ENCODE results near the gene SULT4A1. TPM values are rescaled to one million over a fixed set of nuclear protein-coding genes. Genes with fewer than 3 reads are reported as not detected.

Gene SULT4A1
- total RNA-seq, 1 experiment from 2014 or later: 8.4 TPM

DNA sequence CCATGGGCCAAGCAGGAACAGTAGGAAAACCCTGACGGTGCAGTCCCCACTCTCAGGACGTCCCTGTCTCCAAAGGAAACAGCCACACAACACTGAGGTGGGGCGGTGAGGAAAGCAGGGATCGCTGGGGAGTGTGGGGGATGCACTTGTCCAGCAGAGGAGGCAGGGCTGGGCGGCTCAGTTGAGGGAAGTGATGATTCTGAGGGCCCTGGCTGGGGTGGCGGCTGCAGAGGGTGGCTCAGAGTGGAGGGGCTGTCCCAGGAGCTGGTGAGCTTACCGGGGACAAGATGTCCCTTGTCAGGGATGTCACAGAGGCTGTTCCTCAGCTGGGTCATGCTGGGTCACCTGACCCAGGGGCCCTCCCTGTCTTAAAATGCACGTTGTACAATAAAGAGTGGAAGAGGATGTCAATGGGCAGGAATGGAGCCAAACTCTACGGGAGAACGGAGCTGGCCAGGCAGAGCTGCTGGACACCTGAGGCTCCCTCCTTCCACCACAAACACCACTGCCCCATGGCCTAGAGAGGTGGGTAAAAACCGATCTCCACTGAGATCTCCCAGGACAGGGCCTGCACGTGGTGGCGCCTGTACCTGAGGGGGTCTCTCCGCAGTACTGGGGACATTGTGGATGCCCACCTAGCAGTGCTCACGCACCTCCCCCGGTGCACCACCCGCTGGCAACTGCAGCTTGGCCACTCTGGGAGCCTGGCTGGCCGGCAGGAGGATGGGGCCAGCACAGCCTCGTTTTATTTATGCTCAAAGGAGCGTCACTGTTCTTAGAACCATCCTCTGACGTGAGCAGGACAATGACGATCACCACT, 40.5 kb downstream of the SULT4A1 start (continued):
- TF ChIP-seq ZNF274 (IDR thresholded peaks at IDR 0.05; ENCODE audit: low read depth, low read length) (no peak), ELF1 (IDR thresholded peaks at IDR 0.05; ENCODE audit: borderline replicate concordance, low read depth) (no peak), FOSL1 (IDR thresholded peaks at IDR 0.05; ENCODE audit: low read depth) (no peak)

DNA sequence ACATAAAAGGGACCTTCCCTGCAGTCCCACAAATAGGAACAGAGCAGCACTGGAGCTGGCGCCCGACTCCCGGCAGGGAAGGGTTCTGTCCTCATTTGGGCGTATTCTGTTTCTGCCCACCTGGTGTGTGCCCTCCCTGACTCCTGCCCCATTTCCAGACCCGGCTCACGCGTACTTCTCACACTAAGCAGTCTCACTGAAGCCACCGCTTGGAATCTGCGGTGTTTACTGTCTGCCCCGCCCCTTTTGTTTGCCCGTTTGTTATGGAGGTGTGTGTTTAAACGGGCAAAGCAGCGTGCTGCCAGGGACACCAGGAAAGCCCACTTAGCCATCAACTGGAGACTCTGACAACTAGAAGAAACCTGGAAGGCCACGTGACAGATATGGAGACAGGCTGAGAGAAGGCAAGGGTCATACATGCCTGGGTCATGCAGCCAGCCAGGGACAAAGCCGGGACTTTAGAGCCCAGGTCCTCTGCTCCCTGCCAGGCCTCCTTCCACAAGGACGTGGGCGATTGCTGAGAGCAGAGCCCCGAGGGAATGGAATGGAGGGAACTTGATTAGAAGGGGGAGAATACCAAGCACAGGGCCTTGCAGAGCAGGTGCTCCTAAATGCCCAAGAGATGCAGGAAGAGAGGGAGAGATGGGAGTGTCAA, 41.5 kb downstream of the SULT4A1 start:
- no peaks in the 10 kb centered on the region for H4K20me1 ChIP-seq (ENCODE audit: insufficient read depth)
- no peaks in the 10 kb centered on the region for H3K4me1 ChIP-seq (ENCODE audit: control insufficient read depth in 1 of 2, insufficient read depth in 2 of 2, low read length in 2 of 2)
- H2AFZ ChIP-seq (ENCODE audit: low read depth, low read length, poor library complexity, severe bottlenecking): no peak overlapping the region
- H3K79me2 ChIP-seq (ENCODE audit: insufficient read depth, low read length): no peaks in the 10 kb centered on the region
- no peak overlapping the region for H3K4me3 ChIP-seq (replicated peaks in 1 of 2; ENCODE audit: low read depth in 1 of 2, low read length in 2 of 2)
- ATAC-seq (no peak), DNase-seq (ENCODE audit: low read depth, low spot score) (no peak)
- ChIA-PET CTCF (no interaction called here), POLR2A (no interaction called here), RAD21 (ENCODE audit: low non-redundant PET in 1 of 2, low total read pairs in 2 of 2, uncharacterized antibody in 2 of 2, unreplicated experiment in 2 of 2) (no interaction called here)
- H3K27ac ChIP-seq (ENCODE audit: low read depth, low read length): no peak overlapping the region
- TF ChIP-seq SRF (IDR thresholded peaks at IDR 0.05; ENCODE audit: low read depth) (no peak), ZNF274 (IDR thresholded peaks at IDR 0.05; ENCODE audit: low read depth, low read length) (no peak), YY1 (IDR thresholded peaks at IDR 0.05; ENCODE audit: extremely low read depth, insufficient replicate concordance, low read depth, low read length) (no peak), CEBPB (IDR thresholded peaks at IDR 0.05; ENCODE audit: low read depth) (no peak), TCF7L2 (IDR thresholded peaks at IDR 0.05; ENCODE audit: borderline replicate concordance, extremely low read depth, insufficient read depth, insufficient read length) (no peak), JUND (IDR thresholded peaks at IDR 0.05) (no peak), CBX3 (IDR thresholded peaks at IDR 0.05; ENCODE audit: low read depth) (no peak), SP1 (IDR thresholded peaks at IDR 0.05; ENCODE audit: low read depth) (no peak), RAD21 (IDR thresholded peaks at IDR 0.05; ENCODE audit: low read depth) (no peak), ZFX (IDR thresholded peaks at IDR 0.05) (no peak), EZH2phosphoT487 (IDR thresholded peaks at IDR 0.05; ENCODE audit: borderline replicate concordance) (no peak), EGR1 (IDR thresholded peaks at IDR 0.05; ENCODE audit: low read depth) (no peak), FOSL1 (IDR thresholded peaks at IDR 0.05; ENCODE audit: low read depth) (no peak), POLR2A (IDR thresholded peaks at IDR 0.05; ENCODE audit: borderline replicate concordance, extremely low read depth, insufficient read depth, insufficient read length) (no peak)
- TF ChIP-seq, protein P1, sequence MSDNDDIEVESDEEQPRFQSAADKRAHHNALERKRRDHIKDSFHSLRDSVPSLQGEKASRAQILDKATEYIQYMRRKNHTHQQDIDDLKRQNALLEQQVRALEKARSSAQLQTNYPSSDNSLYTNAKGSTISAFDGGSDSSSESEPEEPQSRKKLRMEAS (IDR thresholded peaks at IDR 0.05): no peak
- TF ChIP-seq, protein P2, sequence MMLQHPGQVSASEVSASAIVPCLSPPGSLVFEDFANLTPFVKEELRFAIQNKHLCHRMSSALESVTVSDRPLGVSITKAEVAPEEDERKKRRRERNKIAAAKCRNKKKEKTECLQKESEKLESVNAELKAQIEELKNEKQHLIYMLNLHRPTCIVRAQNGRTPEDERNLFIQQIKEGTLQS (IDR thresholded peaks at IDR 0.05): no peak
- TF ChIP-seq, protein P3, sequence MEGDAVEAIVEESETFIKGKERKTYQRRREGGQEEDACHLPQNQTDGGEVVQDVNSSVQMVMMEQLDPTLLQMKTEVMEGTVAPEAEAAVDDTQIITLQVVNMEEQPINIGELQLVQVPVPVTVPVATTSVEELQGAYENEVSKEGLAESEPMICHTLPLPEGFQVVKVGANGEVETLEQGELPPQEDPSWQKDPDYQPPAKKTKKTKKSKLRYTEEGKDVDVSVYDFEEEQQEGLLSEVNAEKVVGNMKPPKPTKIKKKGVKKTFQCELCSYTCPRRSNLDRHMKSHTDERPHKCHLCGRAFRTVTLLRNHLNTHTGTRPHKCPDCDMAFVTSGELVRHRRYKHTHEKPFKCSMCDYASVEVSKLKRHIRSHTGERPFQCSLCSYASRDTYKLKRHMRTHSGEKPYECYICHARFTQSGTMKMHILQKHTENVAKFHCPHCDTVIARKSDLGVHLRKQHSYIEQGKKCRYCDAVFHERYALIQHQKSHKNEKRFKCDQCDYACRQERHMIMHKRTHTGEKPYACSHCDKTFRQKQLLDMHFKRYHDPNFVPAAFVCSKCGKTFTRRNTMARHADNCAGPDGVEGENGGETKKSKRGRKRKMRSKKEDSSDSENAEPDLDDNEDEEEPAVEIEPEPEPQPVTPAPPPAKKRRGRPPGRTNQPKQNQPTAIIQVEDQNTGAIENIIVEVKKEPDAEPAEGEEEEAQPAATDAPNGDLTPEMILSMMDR (IDR thresholded peaks at IDR 0.05 in 2 of 3, conservative IDR thresholded peaks at IDR 0.05 in 1 of 3; ENCODE audit: borderline replicate concordance in 1 of 3, insufficient read depth in 1 of 3, low read depth in 2 of 3, low read length in 2 of 3): no peak
- H3K4me2 ChIP-seq (ENCODE audit: low read length): no peak overlapping the region
- no TSS peak for BruUV-seq (replicated peaks)
- no peaks in the 10 kb centered on the region for H3K9me3 ChIP-seq (ENCODE audit: control insufficient read depth in 1 of 2, insufficient read depth in 1 of 2, low read depth in 1 of 2, low read length in 2 of 2)
- no peak overlapping the region for H3K9ac ChIP-seq (ENCODE audit: low read length)
- no peaks in the 10 kb centered on the region for H3K36me3 ChIP-seq (ENCODE audit: control insufficient read depth in 1 of 2, insufficient read depth in 2 of 2, low read length in 2 of 2)
- H3K27me3 ChIP-seq (ENCODE audit: insufficient read depth, low read length): 0 out of 2 replicates have a peak, but pooled peaks cover 4% of the 10 kb centered on the region
- intact Hi-C loops (cut with micrococcal nuclease): no loop called here
- H3K9me2 ChIP-seq (ENCODE audit: insufficient read depth): no peaks in the 10 kb centered on the region

All from HCT116 (cell line).